T-helper 9 cell (primary cell): ENCODE measurements around the gene CDH15.
"Not testable (repeated sequence)": the region's sequence is repeated elsewhere in the genome, so short reads cannot be mapped to it uniquely, and the experiment has no call there.

Experiments
- DNase-seq: peaks from one replicate; pipeline ENCODE4 v3.0.0-alpha.2; 2020

The CDH15 gene

GRCh38 chr16:89188471-89189357 is 17.2 kb downstream of the CDH15 start:
- DNase-seq = not testable (repeated sequence)

GRCh38 chr16:89189358-89190025 is 17.9 kb downstream of the CDH15 start:
- no peak for DNase-seq

GRCh38 chr16:89190150-89190958 is 18.8 kb downstream of the CDH15 start:
- DNase-seq = no peak

- no peak for DNase-seq
Measured at GRCh38 chr16:89191033-89191900, 19.7 kb downstream of the CDH15 start.

GRCh38 chr16:89191901-89192185 is 20.3 kb downstream of the CDH15 start:
- DNase-seq = no peak

- DNase-seq = peak; percentile 74
Measured at GRCh38 chr16:89192186-89192955, 20.8 kb downstream of the CDH15 start.

GRCh38 chr16:89192956-89193575 is 21.5 kb downstream of the CDH15 start:
- no peak for DNase-seq

- no peak for DNase-seq
Measured at GRCh38 chr16:89193576-89194293, 22.2 kb downstream of the CDH15 start.

GRCh38 chr16:89194340-89195311 is 23.1 kb downstream of the CDH15 start:
- no peak for DNase-seq

- no peak for DNase-seq
Measured at GRCh38 chr16:89195521-89196171, 24.1 kb downstream of the CDH15 start.

GRCh38 chr16:89197033-89197632 is 25.6 kb downstream of the CDH15 start:
- no peak for DNase-seq

- DNase-seq = no peak
Measured at GRCh38 chr16:89197633-89198416, 26.3 kb downstream of the CDH15 start.

GRCh38 chr16:89198417-89199240 is 27.1 kb downstream of the CDH15 start:
- DNase-seq = no peak

GRCh38 chr16:89199241-89200123 is 27.9 kb downstream of the CDH15 start:
- no peak for DNase-seq

GRCh38 chr16:89200124-89200849 is 28.7 kb downstream of the CDH15 start, which contains the start of gene SLC22A31:
Gene SLC22A31 (minus strand): TSS chr16:89200537. CDS start chr16:89200501, 36 bp downstream.
- no peak for DNase-seq
